Measurements from ENCODE around the gene GNG12.

Gene GNG12

GRCh38 chr1:67861856-67862516, 28.7 kb upstream of the GNG12 start:
- Histone ChIP-seq H3K27ac (no peak overlapping the region), H2AFZ (ENCODE audit: low read depth) (no peak overlapping the region), H3K27me3 (ENCODE audit: insufficient read depth, low read depth) (no peaks in the 10 kb centered on the region), H3K79me2 (ENCODE audit: insufficient read depth, low read depth) (no peaks in the 10 kb centered on the region), H3K4me1 (ENCODE audit: low read depth, poor library complexity, severe bottlenecking) (no peaks in the 10 kb centered on the region), H3K9ac (no peak overlapping the region), H3K4me3 (IDR thresholded peaks at IDR 0.05; ENCODE audit: insufficient read depth, low read depth, low read length) (no peak overlapping the region), H3K4me2 (no peak overlapping the region), H4K20me1 (ENCODE audit: insufficient read depth) (no peaks in the 10 kb centered on the region), H3K36me3 (ENCODE audit: insufficient read depth) (no peaks in the 10 kb centered on the region)
- no peak for TF ChIP-seq CTCF (conservative IDR thresholded peaks at IDR 0.05; ENCODE audit: low read depth, low read length)

DNA sequence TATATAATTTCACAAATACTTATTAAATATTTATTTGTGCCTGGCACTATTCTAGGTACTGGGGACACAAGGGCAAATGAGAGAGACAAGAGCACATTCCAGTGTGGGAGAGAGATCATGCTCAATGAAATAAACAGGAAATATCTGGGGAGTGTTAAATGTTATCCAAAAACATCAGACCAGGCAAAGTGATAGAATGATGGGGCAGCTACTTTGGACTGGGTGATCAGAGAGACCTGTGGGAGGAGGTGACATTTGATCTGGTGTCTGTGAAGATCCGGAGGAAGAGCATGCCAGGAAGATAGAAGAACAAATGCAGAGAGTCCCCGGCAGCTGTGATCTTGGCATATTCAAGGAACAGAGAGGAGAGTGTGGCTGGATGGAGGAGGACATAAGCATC, 27.5 kb upstream of the GNG12 start:
- H3K79me2 ChIP-seq (ENCODE audit: insufficient read depth, low read depth), result no peaks in the 10 kb centered on the region
- H2AFZ ChIP-seq (ENCODE audit: low read depth), result no peak overlapping the region
- no peaks in the 10 kb centered on the region for H3K27me3 ChIP-seq (ENCODE audit: insufficient read depth, low read depth)
- H3K4me1 ChIP-seq (ENCODE audit: low read depth, poor library complexity, severe bottlenecking), result no peaks in the 10 kb centered on the region
- TF ChIP-seq CTCF (conservative IDR thresholded peaks at IDR 0.05; ENCODE audit: low read depth, low read length), result no peak
- no peaks in the 10 kb centered on the region for H4K20me1 ChIP-seq (ENCODE audit: insufficient read depth)
- H3K4me2 ChIP-seq, result no peak overlapping the region
- no peak overlapping the region for H3K27ac ChIP-seq
- no peak overlapping the region for H3K9ac ChIP-seq
- H3K4me3 ChIP-seq (IDR thresholded peaks at IDR 0.05; ENCODE audit: insufficient read depth, low read depth, low read length), result no peak overlapping the region
- H3K36me3 ChIP-seq (ENCODE audit: insufficient read depth), result no peaks in the 10 kb centered on the region

GRCh38 chr1:67856921-67857320, 23.7 kb upstream of the GNG12 start:
- TF ChIP-seq CTCF (conservative IDR thresholded peaks at IDR 0.05; ENCODE audit: low read depth, low read length), result no peak
- H4K20me1 ChIP-seq (ENCODE audit: insufficient read depth), result no peaks in the 10 kb centered on the region
- no peaks in the 10 kb centered on the region for H3K27me3 ChIP-seq (ENCODE audit: insufficient read depth, low read depth)
- H3K79me2 ChIP-seq (ENCODE audit: insufficient read depth, low read depth), result no peaks in the 10 kb centered on the region
- H3K4me3 ChIP-seq (IDR thresholded peaks at IDR 0.05; ENCODE audit: insufficient read depth, low read depth, low read length), result no peak overlapping the region
- no peaks in the 10 kb centered on the region for H3K4me1 ChIP-seq (ENCODE audit: low read depth, poor library complexity, severe bottlenecking)
- H3K36me3 ChIP-seq (ENCODE audit: insufficient read depth), result no peaks in the 10 kb centered on the region
- H3K4me2 ChIP-seq, result no peak overlapping the region
- H3K9ac ChIP-seq, result no peak overlapping the region
- H2AFZ ChIP-seq (ENCODE audit: low read depth), result no peak overlapping the region
- no peak overlapping the region for H3K27ac ChIP-seq

DNA sequence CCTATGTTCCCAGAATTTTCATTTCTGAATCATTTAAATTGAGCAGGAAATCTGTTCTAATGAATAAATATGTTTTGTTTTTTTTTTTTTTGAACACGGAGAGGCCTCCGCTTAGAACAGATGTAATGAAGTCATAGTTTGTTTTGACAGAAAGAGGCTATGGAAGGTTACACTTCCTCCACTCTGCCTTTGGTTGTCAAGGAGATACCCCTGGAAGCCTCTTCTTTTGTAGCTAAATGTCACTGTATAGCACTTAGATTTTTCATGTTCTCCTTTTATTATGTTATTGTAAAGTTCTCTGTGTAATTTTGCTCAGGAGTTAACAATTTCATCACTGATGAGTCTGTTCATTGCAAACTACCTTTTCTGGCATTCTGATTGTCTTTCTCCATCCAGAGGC, 22.7 kb upstream of the GNG12 start:
- H3K4me3 ChIP-seq (IDR thresholded peaks at IDR 0.05; ENCODE audit: insufficient read depth, low read depth, low read length), result no peak overlapping the region
- no peaks in the 10 kb centered on the region for H3K79me2 ChIP-seq (ENCODE audit: insufficient read depth, low read depth)
- H3K36me3 ChIP-seq (ENCODE audit: insufficient read depth), result no peaks in the 10 kb centered on the region
- H3K4me1 ChIP-seq (ENCODE audit: low read depth, poor library complexity, severe bottlenecking), result no peaks in the 10 kb centered on the region
- no peaks in the 10 kb centered on the region for H3K27me3 ChIP-seq (ENCODE audit: insufficient read depth, low read depth)
- no peak overlapping the region for H3K9ac ChIP-seq
- H3K4me2 ChIP-seq, result no peak overlapping the region
- no peak overlapping the region for H3K27ac ChIP-seq
- no peak for TF ChIP-seq CTCF (conservative IDR thresholded peaks at IDR 0.05; ENCODE audit: low read depth, low read length)
- no peak overlapping the region for H2AFZ ChIP-seq (ENCODE audit: low read depth)
- H4K20me1 ChIP-seq (ENCODE audit: insufficient read depth), result no peaks in the 10 kb centered on the region
